ENCODE measurements around the gene PYROXD2. TPM values are rescaled to one million over a fixed set of nuclear protein-coding genes. Genes with fewer than 3 reads are reported as not detected.
A peak's percentile ranks its signal among the peaks of the same experiment; 100 is the strongest.

Gene PYROXD2
- total RNA-seq, 1 donor from 2014 or later: 13.0 TPM

- DNase-seq (no peak), ATAC-seq (peak; percentile 33)
- TF ChIP-seq, protein P1, sequence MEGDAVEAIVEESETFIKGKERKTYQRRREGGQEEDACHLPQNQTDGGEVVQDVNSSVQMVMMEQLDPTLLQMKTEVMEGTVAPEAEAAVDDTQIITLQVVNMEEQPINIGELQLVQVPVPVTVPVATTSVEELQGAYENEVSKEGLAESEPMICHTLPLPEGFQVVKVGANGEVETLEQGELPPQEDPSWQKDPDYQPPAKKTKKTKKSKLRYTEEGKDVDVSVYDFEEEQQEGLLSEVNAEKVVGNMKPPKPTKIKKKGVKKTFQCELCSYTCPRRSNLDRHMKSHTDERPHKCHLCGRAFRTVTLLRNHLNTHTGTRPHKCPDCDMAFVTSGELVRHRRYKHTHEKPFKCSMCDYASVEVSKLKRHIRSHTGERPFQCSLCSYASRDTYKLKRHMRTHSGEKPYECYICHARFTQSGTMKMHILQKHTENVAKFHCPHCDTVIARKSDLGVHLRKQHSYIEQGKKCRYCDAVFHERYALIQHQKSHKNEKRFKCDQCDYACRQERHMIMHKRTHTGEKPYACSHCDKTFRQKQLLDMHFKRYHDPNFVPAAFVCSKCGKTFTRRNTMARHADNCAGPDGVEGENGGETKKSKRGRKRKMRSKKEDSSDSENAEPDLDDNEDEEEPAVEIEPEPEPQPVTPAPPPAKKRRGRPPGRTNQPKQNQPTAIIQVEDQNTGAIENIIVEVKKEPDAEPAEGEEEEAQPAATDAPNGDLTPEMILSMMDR (IDR thresholded peaks at IDR 0.05): no peak
- H3K4me1 ChIP-seq: peaks cover 4% of the 10 kb centered on the region
- H3K27me3 ChIP-seq: no peaks in the 10 kb centered on the region
- intact Hi-C loops (cut with DNase I): no loop called here
- no peaks in the 10 kb centered on the region for H3K36me3 ChIP-seq
- no peaks in the 10 kb centered on the region for H3K9me3 ChIP-seq
- H3K4me3 ChIP-seq: no peak overlapping the region
- H3K27ac ChIP-seq: no peak overlapping the region
Observed at GRCh38 chr10:98391578-98391991, 23.4 kb downstream of the PYROXD2 start.

GRCh38 chr10:98391065-98391464, 23.9 kb downstream of the PYROXD2 start:
- no peaks in the 10 kb centered on the region for H3K27me3 ChIP-seq
- no peaks in the 10 kb centered on the region for H3K36me3 ChIP-seq
- no peak overlapping the region for H3K4me3 ChIP-seq
- TF ChIP-seq, protein P1 (IDR thresholded peaks at IDR 0.05): no peak
- H3K27ac ChIP-seq: no peak overlapping the region
- H3K9me3 ChIP-seq: no peaks in the 10 kb centered on the region
- H3K4me1 ChIP-seq: peaks cover 4% of the 10 kb centered on the region
- DNase-seq: no peak
- peak; percentile 40 for ATAC-seq
- intact Hi-C loops (cut with DNase I): no loop called here

GRCh38 chr10:98390406-98390805, 24.6 kb downstream of the PYROXD2 start:
- ATAC-seq (no peak), DNase-seq (no peak)
- no peaks in the 10 kb centered on the region for H3K36me3 ChIP-seq
- H3K27me3 ChIP-seq: no peaks in the 10 kb centered on the region
- H3K9me3 ChIP-seq: no peaks in the 10 kb centered on the region
- no peak overlapping the region for H3K4me3 ChIP-seq
- TF ChIP-seq, protein P1 (IDR thresholded peaks at IDR 0.05): no peak
- no peak overlapping the region for H3K27ac ChIP-seq
- intact Hi-C loops (cut with DNase I): no loop called here
- peaks cover 4% of the 10 kb centered on the region for H3K4me1 ChIP-seq

- H3K36me3 ChIP-seq: no peaks in the 10 kb centered on the region
- no peak overlapping the region for H3K27ac ChIP-seq
- TF ChIP-seq, protein P1 (IDR thresholded peaks at IDR 0.05): no peak
- H3K4me3 ChIP-seq: no peak overlapping the region
- no peaks in the 10 kb centered on the region for H3K9me3 ChIP-seq
- ATAC-seq (no peak), DNase-seq (no peak)
- peaks cover 4% of the 10 kb centered on the region for H3K4me1 ChIP-seq
- H3K27me3 ChIP-seq: no peaks in the 10 kb centered on the region
- intact Hi-C loops (cut with DNase I): no loop called here
Observed at GRCh38 chr10:98389398-98389797, 25.6 kb downstream of the PYROXD2 start.

GRCh38 chr10:98388101-98388655, 26.8 kb downstream of the PYROXD2 start:
- Histone ChIP-seq H3K36me3 (no peaks in the 10 kb centered on the region), H3K4me3 (no peak overlapping the region)
- ATAC-seq: no peak

More at GRCh38 chr10:98388101-98388655, 26.8 kb downstream of the PYROXD2 start:
- DNase-seq: no peak
- intact Hi-C loops (cut with DNase I): no loop called here
- TF ChIP-seq, protein P1 (IDR thresholded peaks at IDR 0.05): no peak
- H3K4me1 ChIP-seq: peaks cover 4% of the 10 kb centered on the region
- no peaks in the 10 kb centered on the region for H3K9me3 ChIP-seq
- no peak overlapping the region for H3K27ac ChIP-seq
- no peaks in the 10 kb centered on the region for H3K27me3 ChIP-seq
